ENCODE data around the gene GPR37L1. TPM values are rescaled to one million over a fixed set of nuclear protein-coding genes. Genes with fewer than 3 reads are reported as not detected.
A peak's percentile ranks its signal among the peaks of the same experiment; 100 is the strongest.

GPR37L1 gene
- total RNA-seq, 2 donors from 2014 or later: 0.09 to 0.28 TPM

GRCh38 chr1:202133001-202133400 is 10.3 kb downstream of the GPR37L1 start:
- peak overlapping the region; percentile 78 to 83 for H3K27ac ChIP-seq
- H3K27me3 ChIP-seq (replicated peaks; ENCODE audit: insufficient read depth): no peaks in the 10 kb centered on the region
- H3K4me1 ChIP-seq (replicated peaks): peaks cover 16% of the 10 kb centered on the region
- no peaks in the 10 kb centered on the region for H3K36me3 ChIP-seq
- intact Hi-C loops (cut with DNase I): loop anchor here (10.0 kb wide), 1 partner anchor 238 kb away; no protein-coding TSS in a partner anchor
- DNase-seq (ENCODE audit: low spot score): peak; percentile 23
- 46% methylated on average over 14 of the region's 14 CpGs for WGBS
- TF ChIP-seq CTCF (IDR thresholded peaks at IDR 0.05) (peak in 1 of 4 experiments; percentile 12), POLR2AphosphoS5 (IDR thresholded peaks at IDR 0.05) (peak; percentile 5), POLR2A (IDR thresholded peaks at IDR 0.05) (no peak)
- no peak overlapping the region for H3K4me3 ChIP-seq
- no peaks in the 10 kb centered on the region for H3K9me3 ChIP-seq

- H3K27me3 ChIP-seq (replicated peaks; ENCODE audit: insufficient read depth): no peaks in the 10 kb centered on the region
- H3K4me3 ChIP-seq: no peak overlapping the region
- H3K27ac ChIP-seq: peak overlapping the region; percentile 78 to 83
- WGBS: 23% methylated on average over 8 of the region's 8 CpGs
- peaks cover 16% of the 10 kb centered on the region for H3K4me1 ChIP-seq (replicated peaks)
- no peaks in the 10 kb centered on the region for H3K36me3 ChIP-seq
- H3K9me3 ChIP-seq: no peaks in the 10 kb centered on the region
- no peak for DNase-seq (ENCODE audit: low spot score)
- TF ChIP-seq CTCF (IDR thresholded peaks at IDR 0.05) (no peak), POLR2AphosphoS5 (IDR thresholded peaks at IDR 0.05) (no peak)
- intact Hi-C loops (cut with DNase I): loop anchor here (10.0 kb wide), 1 partner anchor 239 kb away; no protein-coding TSS in a partner anchor
These were observed 10.8 kb downstream of the GPR37L1 start for GRCh38 chr1:202133496-202133895.

DNA sequence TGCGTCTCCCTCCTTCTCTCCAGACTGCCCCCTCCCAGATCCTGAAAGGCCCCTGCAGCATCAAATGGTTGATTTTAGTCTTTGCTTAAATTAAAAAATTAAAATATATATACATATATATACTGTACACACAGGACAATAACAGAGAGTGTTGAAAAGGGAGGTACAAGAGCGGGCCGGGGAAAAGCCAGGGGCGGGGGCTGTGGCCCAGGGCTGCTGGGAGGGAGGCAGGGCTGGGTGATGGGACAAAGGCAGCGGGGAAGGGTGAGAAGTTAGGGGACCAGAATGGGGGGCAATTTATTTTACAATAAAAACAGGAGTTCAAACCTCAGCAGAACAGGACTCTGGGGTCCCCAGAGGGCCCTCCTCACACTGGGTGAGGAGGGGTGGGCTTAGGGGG is 11.3 kb downstream of the GPR37L1 start:
- Histone ChIP-seq H3K9me3 (no peaks in the 10 kb centered on the region), H3K27ac (peak overlapping the region; percentile 78 to 83), H3K36me3 (no peaks in the 10 kb centered on the region), H3K27me3 (replicated peaks; ENCODE audit: insufficient read depth) (no peaks in the 10 kb centered on the region), H3K4me1 (replicated peaks) (peaks cover 16% of the 10 kb centered on the region), H3K4me3 (no peak overlapping the region)
- WGBS: 81% methylated on average over 5 of the region's 5 CpGs
- intact Hi-C loops (cut with DNase I): loop anchor here (10.0 kb wide), 1 partner anchor 239 kb away; no protein-coding TSS in a partner anchor
- no peak for TF ChIP-seq CTCF (IDR thresholded peaks at IDR 0.05)
- no peak for TF ChIP-seq POLR2AphosphoS5 (IDR thresholded peaks at IDR 0.05)
- no peak for TF ChIP-seq POLR2A (IDR thresholded peaks at IDR 0.05)
- no peak for DNase-seq (ENCODE audit: low spot score)

DNA sequence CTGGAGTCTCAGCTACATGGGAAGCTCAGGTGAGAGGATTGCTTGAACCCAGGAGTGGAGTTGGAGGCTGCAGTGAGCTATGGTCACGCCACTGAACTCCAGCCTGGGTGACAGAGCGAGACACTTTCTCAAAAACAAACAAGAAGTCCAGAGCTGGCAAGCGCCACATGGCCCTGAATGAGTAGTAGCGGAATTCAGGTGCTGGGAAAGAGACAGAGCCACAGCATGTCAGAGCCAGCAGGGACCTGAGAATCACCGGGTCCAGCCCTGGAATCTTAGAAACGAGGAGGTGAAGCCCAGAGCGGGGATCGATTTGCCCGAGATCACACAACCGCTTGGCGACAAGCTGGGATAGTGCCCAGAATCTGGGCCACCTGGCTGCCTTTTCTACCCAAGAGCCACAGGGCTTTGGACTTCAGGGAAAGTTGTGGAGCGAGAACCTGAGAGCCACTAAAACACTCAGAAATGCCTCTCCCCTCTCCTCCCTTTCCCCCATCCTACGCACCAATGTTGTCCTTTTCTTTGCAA is 12.0 kb downstream of the GPR37L1 start:
- intact Hi-C loops (cut with DNase I): loop anchor here (1.0 to 10.0 kb wide), 2 partner anchors 125 to 240 kb away; no protein-coding TSS in a partner anchor
- 47% methylated on average over 13 of the region's 13 CpGs for WGBS
- H3K4me3 ChIP-seq: no peak overlapping the region
- DNase-seq (ENCODE audit: low spot score): peak; percentile 24
- H3K4me1 ChIP-seq (replicated peaks): peaks cover 16% of the 10 kb centered on the region
- no peaks in the 10 kb centered on the region for H3K36me3 ChIP-seq
- H3K9me3 ChIP-seq: no peaks in the 10 kb centered on the region
- no peak for TF ChIP-seq CTCF (IDR thresholded peaks at IDR 0.05)
- no peak for TF ChIP-seq POLR2AphosphoS5 (IDR thresholded peaks at IDR 0.05)
- no peak for TF ChIP-seq POLR2A (IDR thresholded peaks at IDR 0.05)
- H3K27ac ChIP-seq: peak overlapping the region; percentile 78 to 83
- no peaks in the 10 kb centered on the region for H3K27me3 ChIP-seq (replicated peaks; ENCODE audit: insufficient read depth)

GRCh38 chr1:202135221-202135721 is 12.6 kb downstream of the GPR37L1 start:
- DNase-seq (ENCODE audit: low spot score): peak; percentile 58
- WGBS: 26% methylated on average over 15 of the region's 15 CpGs
- H3K27ac ChIP-seq: peak overlapping the region; percentile 78 to 83
- no peaks in the 10 kb centered on the region for H3K27me3 ChIP-seq (replicated peaks; ENCODE audit: insufficient read depth)
- no peaks in the 10 kb centered on the region for H3K9me3 ChIP-seq
- no peak for TF ChIP-seq POLR2A (IDR thresholded peaks at IDR 0.05)
- peak; percentile 80 to 89 (median 83) for TF ChIP-seq CTCF (IDR thresholded peaks at IDR 0.05)
- peak; percentile 32 for TF ChIP-seq POLR2AphosphoS5 (IDR thresholded peaks at IDR 0.05)
- peaks cover 15% of the 10 kb centered on the region for H3K4me1 ChIP-seq (replicated peaks)
- no peaks in the 10 kb centered on the region for H3K36me3 ChIP-seq
- H3K4me3 ChIP-seq: no peak overlapping the region
- intact Hi-C loops (cut with DNase I): loop anchor here (1.0 to 10.0 kb wide), 2 partner anchors 126 to 240 kb away; no protein-coding TSS in a partner anchor
